ENCODE measurements around the gene PTPRF.
"Not testable (repeated sequence)": the region's sequence is repeated elsewhere in the genome, so short reads cannot be mapped to it uniquely, and the experiment has no call there.

The PTPRF gene

DNA sequence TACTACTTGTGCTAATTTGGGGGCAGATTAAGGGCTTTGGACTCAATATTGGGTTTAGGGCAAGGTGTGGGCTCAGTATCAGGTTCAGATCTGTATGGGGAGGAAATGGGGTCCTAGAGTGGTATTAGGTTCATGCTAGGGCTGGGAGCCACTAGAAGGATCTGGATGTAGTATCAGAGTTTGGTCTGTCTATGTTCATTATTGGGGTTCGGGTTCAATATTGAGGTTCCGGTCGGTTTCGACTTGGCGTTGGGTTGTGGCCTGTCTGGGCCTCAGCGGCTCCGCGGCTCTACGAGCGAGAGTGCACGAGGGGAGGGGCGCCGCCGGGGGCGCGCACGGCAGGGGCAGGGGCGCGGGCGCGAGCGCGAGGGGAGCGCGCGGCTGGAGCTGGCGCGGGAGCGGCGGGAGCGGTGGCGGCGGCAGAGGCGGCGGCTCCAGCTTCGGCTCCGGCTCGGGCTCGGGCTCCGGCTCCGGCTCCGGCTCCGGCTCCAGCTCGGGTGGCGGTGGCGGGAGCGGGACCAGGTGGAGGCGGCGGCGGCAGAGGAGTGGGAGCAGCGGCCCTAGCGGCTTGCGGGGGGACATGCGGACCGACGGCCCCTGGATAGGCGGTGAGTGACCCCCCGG lies at the start of gene PTPRF:
TSS of gene PTPRF (plus strand) at position 401 of the 624 bp plus-strand sequence. CDS start 14,193 bp downstream, outside the sequence.
- no peak for DNase-seq

DNA sequence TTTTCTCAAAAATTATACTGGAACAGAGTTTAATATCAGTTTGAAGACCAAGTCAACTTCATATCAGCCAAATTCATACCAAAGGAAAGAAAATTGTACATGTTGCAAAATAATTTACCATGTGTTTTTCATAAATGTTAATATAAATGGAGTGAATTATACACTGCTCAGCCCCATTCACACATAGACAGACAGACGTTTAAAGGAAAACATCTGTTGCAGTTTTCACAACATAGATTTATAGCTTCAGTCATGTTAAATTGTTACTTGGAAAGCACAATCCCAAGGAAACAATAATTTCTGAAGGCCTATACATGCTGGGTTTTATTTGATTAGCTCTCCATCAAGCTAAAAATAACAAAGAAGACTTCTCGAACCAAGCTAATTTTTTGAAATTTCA lies 49.2 kb upstream of the PTPRF start:
- DNase-seq: no peak

- no peak for DNase-seq
Observed at GRCh38 chr1:43482215-43482614, 48.5 kb upstream of the PTPRF start.

GRCh38 chr1:43484367-43484766 lies 46.3 kb upstream of the PTPRF start:
- DNase-seq: no peak

- no peak for DNase-seq
Observed at GRCh38 chr1:43488165-43488564, 42.5 kb upstream of the PTPRF start.

- no peak for DNase-seq
Observed at GRCh38 chr1:43491061-43491460, 39.6 kb upstream of the PTPRF start.

DNA sequence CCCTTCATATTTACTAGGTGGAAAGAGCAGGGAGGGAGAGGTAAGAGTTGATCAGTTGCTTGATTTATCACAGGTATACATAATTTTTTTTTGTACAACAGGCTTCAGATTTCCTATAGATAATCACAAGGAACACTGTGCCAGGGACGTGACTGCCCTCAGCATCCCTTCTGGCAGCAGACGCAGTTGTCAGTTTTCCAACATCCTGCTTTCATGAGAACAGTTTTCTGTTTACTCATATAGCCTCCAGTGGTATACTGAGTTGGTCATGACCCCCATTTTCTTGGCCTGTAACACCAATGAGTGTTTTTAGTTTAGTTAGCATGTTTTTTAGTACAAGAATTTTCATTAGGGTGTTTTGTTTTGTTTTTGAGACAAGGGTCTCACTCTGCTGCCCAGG lies 37.9 kb upstream of the PTPRF start:
- no peak for DNase-seq

DNA sequence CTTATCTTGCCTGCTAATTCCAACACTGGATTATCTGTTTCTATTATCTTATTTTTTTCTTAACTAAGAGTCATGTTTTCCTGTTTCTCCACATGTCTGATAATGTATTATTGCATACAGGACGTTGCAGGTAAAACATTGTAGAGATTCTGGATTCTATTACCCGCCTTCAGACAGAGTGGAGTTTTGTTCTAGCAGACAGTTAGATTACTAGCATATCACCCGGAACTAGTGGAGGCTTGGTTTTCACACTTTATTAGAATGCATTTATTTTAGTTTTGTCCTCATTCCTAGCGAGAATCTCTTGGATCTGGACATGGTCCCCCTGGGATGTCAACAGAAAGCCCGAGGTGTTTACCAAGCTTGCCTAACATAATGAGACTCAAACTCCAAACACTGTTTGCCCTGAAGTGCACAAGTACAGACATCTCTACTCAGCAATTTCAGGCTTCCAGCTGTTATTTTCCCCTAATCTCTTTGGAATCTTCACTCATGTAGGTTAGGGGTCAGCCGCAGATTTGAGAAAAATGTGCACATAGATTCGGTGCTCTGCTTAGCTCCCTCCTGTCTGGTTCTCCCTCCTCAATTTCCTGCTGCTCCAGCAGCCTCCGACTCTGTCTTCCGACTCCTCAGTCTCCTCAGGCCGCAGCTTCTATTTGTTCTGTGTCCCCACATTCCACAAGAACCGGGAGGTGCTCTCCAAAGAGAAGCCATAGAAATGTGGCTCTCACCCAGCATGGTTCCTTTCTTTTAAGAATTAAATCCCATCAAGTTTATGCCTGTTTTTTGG lies 36.8 kb upstream of the PTPRF start:
- DNase-seq: no peak

DNA sequence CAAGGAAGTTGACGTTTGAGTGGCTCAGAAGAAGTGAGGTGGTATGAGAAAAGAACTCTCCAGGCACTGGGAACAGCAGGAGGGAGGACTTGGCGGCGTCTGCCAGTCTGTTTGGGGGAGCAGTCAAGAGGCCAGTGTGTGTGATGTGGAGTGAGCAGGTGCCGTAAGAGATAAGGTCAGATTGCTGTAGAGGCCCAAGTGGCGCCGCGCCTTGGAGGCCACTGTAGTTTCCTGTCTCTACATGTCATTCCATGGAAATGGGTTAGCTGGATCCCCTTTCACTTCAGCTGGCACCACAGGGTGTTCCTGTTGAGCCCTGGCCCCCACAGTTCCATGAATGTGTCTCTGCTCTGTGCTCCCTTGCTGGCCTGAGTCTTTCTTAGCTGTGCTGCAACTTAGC lies 35.5 kb upstream of the PTPRF start:
- DNase-seq: no peak

DNA sequence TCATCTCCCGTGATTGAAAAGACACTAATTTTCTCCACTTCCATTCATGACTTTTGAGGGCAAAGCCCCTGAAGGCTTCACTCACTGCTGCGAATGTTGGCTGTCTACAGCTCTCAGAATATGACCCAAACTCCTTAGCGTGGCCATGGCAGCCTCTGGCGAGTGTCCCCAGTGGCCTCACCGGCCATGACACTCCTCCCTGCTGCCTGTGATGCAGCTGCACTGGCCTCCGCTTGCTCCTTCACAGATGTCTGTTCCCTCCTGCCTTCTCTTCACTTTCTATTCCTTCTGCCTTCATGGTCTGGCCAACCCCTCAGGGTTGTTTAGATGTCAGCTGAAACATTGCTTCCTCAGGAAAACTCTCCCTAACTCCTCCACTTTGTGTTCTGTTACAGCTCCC lies 30.8 kb upstream of the PTPRF start:
- no peak for DNase-seq

DNA sequence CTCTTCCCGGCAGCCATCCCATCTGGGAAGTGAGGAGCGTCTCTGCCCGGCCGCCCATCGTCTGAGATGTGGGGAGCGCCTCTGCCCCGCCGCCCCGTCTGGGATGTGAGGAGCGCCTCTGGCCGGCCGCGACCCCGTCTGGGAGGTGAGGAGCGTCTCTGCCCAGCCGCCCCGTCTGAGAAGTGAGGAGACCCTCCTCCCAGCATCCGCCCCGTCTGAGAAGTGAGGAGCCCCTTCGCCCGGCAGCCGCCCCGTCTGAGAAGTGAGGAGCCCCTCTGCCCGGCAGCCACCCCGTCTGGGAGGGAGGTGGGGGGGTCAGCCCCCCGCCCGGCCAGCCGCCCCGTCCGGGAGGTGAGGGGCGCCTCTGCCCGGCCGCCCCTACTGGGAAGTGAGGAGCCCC lies 28.9 kb upstream of the PTPRF start:
- not testable (repeated sequence) for DNase-seq

- no peak for DNase-seq
Observed at GRCh38 chr1:43503534-43503933, 27.1 kb upstream of the PTPRF start.

GRCh38 chr1:43505077-43505780 lies 25.5 kb upstream of the PTPRF start:
- no peak for DNase-seq

DNA sequence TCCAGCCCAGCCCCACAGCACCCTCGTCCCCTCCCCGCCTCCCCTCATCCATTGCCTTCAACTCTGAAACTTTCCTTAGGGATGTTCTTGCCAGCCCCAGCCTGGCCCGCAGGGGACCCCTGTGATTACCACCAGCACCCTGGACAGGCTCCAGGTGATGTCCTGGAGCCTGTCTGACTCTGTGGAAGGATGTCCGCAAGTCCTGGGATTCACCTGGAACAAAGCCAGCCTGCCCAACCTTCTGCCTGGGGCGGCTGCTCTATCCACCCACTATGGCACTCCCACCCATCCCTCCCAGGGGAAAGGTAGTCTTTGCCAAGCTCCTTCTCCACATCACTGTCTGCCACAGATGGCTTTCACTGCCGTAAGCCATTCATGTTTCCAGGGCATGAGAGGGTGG lies 24.4 kb upstream of the PTPRF start:
- DNase-seq: no peak

GRCh38 chr1:43507296-43508295 lies 23.1 kb upstream of the PTPRF start:
- no peak for DNase-seq

DNA sequence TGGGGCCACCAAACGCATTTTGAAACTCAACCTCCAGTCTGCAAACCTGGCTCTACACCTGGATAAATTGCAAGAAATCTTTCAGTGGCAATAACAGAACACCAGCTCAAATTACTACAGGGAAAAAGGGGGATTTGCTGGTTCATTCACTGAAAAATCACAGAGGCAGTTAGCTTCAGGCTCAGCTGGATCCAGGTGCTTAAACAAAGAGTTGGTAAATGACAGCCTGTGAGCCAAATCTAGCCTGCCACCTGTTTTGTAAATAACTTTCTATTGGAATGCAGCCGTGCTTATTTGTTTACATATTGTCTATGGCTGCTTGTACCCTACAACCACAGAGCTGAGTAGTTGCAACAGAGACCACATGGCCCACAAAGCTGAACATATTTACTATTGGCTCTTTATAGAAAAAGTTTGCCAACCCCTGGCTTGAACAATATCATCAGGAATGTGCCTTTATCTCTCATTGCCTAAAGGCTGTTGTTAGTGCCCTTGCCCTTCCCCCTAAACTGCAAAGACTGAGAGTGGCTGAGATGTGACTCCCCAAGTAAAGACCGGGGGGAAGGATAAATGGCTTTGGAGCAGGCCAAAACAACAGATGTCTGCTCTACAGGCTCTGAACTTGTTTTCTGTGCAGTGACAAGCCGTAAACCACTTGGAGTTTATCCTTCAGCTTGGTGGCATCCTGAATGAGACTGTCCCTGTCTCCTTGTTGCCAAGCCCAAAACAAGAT lies 21.5 kb upstream of the PTPRF start:
- no peak for DNase-seq

GRCh38 chr1:43509740-43510375 lies 20.8 kb upstream of the PTPRF start:
- DNase-seq: no peak

DNA sequence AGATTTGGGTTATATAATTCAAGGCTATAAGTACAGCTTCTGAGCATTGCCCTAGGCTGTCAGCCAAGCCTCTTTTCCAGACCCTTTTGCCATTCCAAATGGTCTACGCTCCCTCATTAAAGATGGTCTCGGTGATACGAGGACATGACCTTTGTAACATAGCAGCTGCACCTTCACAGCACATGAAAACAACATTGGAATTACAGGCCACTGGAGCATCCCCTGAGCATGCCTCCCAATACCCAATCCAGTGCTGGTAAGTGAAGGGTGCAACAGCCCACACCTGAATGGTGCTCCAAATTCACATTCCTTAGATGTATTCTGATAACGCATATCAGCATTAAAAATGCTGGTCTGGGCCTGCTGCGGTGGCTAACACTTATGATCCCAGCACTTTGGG lies 20.1 kb upstream of the PTPRF start:
- DNase-seq: no peak

- DNase-seq: no peak
Observed at GRCh38 chr1:43511394-43511793, 19.3 kb upstream of the PTPRF start.

DNA sequence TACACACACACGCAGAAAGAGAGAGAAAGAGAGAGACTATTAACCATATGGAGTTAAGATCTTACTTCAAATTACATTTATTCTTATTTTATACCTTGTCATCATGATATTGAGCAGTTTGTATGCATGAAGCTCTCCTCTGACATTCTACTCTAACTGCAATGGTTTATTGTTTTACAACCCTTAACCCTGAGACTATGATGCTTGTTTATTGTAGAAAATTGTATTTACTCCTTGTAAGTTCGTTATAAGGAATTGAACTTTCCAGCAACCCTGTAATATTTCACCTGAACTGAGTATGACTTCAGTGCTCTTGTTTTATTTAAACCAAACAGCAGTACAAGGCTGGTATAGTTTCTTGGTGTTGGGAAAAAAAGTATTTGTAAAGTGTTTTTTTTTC lies 18.6 kb upstream of the PTPRF start:
- DNase-seq: no peak

- DNase-seq: no peak
Observed at GRCh38 chr1:43512681-43513080, 18.0 kb upstream of the PTPRF start.

Data from KG1 (cell line).